Measurements from ENCODE around the gene PRSS12.
A peak's percentile ranks its signal among the peaks of the same experiment; 100 is the strongest.

Gene PRSS12

GRCh38 chr4:118337954-118338353 lies 14.8 kb downstream of the PRSS12 start:
- no peak for TF ChIP-seq CTCF (IDR thresholded peaks at IDR 0.05; ENCODE audit: insufficient read depth, low read depth, low read length, missing control alignments)
- peak; percentile 32 for DNase-seq (ENCODE audit: low read depth)
- no peak overlapping the region for H3K4me3 ChIP-seq (ENCODE audit: low read length)

GRCh38 chr4:118335774-118336173 lies 17.0 kb downstream of the PRSS12 start:
- no peak for TF ChIP-seq CTCF (IDR thresholded peaks at IDR 0.05; ENCODE audit: insufficient read depth, low read depth, low read length, missing control alignments)

GRCh38 chr4:118335324-118335723 lies 17.5 kb downstream of the PRSS12 start:
- H3K4me3 ChIP-seq (ENCODE audit: low read length) = no peak overlapping the region
- no peak for DNase-seq (ENCODE audit: low read depth)
- TF ChIP-seq CTCF (IDR thresholded peaks at IDR 0.05; ENCODE audit: insufficient read depth, low read depth, low read length, missing control alignments) = no peak

More at GRCh38 chr4:118335774-118336173, 17.0 kb downstream of the PRSS12 start:
- H3K4me3 ChIP-seq (ENCODE audit: low read length) = no peak overlapping the region
- DNase-seq (ENCODE audit: low read depth) = no peak

GRCh38 chr4:118331352-118331751 lies 21.5 kb downstream of the PRSS12 start:
- no peak for DNase-seq (ENCODE audit: low read depth)
- no peak for TF ChIP-seq CTCF (IDR thresholded peaks at IDR 0.05; ENCODE audit: insufficient read depth, low read depth, low read length, missing control alignments)
- H3K4me3 ChIP-seq (ENCODE audit: low read length) = no peak overlapping the region

- no peak overlapping the region for H3K4me3 ChIP-seq (ENCODE audit: low read length)
- no peak for DNase-seq (ENCODE audit: low read depth)
- no peak for TF ChIP-seq CTCF (IDR thresholded peaks at IDR 0.05; ENCODE audit: insufficient read depth, low read depth, low read length, missing control alignments)
Measured at GRCh38 chr4:118329849-118330248, 23.0 kb downstream of the PRSS12 start.

- no peak overlapping the region for H3K4me3 ChIP-seq (ENCODE audit: low read length)
- no peak for TF ChIP-seq CTCF (IDR thresholded peaks at IDR 0.05; ENCODE audit: insufficient read depth, low read depth, low read length, missing control alignments)
- no peak for DNase-seq (ENCODE audit: low read depth)
Measured at GRCh38 chr4:118327554-118328241, 25.1 kb downstream of the PRSS12 start.

- no peak for DNase-seq (ENCODE audit: low read depth)
- no peak for TF ChIP-seq CTCF (IDR thresholded peaks at IDR 0.05; ENCODE audit: insufficient read depth, low read depth, low read length, missing control alignments)
- H3K4me3 ChIP-seq (ENCODE audit: low read length) = no peak overlapping the region
Measured at GRCh38 chr4:118326585-118326984, 26.2 kb downstream of the PRSS12 start.
